ENCODE measurements around the gene PCCA.

PCCA gene

GRCh38 chr13:100480676-100481075, 391.8 kb downstream of the PCCA start:
- in situ Hi-C loops (cut with MboI; ENCODE audit: low sequenced_read_pairs): no loop called here
- Histone ChIP-seq H3K27me3 (ENCODE audit: low read depth) (no peaks in the 10 kb centered on the region), H3K4me1 (no peaks in the 10 kb centered on the region), H3K4me3 (no peak overlapping the region), H3K9me3 (no peaks in the 10 kb centered on the region), H3K36me3 (replicated peaks) (no peaks in the 10 kb centered on the region)
- DNase-seq (ENCODE audit: low spot score in 2 of 2): no peak

GRCh38 chr13:100483139-100483538, 394.2 kb downstream of the PCCA start:
- DNase-seq (ENCODE audit: low spot score in 2 of 2): no peak
- Histone ChIP-seq H3K4me1 (no peaks in the 10 kb centered on the region), H3K4me3 (no peak overlapping the region), H3K27me3 (ENCODE audit: low read depth) (no peaks in the 10 kb centered on the region), H3K9me3 (no peaks in the 10 kb centered on the region), H3K36me3 (replicated peaks) (no peaks in the 10 kb centered on the region)
- in situ Hi-C loops (cut with MboI; ENCODE audit: low sequenced_read_pairs): no loop called here

DNA sequence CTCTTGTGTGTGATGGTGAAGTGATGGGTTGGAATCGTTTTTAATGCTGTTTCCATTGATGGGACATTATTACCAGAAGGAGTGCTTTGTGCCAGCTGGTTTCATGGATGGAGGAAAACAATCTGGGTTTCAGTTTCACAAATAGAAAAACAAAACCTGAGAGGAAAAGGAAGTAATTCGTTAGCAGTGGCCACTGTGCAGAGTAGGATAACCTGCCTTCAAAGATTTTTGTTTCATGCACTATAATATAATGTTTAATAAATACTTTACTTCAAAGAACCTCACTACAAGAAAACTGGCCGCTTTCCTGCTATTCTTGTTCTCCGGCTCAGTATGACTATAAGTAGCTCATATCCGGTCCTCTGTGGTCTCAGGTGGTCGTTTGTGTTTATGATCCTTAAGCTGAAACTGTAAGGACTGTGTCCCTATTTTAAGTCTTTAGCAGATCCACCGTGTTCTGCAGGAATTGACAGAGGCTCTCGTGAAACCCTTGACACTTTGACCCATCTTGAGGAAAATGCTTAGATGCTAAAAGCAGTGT, 395.0 kb downstream of the PCCA start:
- H3K36me3 ChIP-seq (replicated peaks): no peaks in the 10 kb centered on the region
- no peak for DNase-seq (ENCODE audit: low spot score in 2 of 2)
- in situ Hi-C loops (cut with MboI; ENCODE audit: low sequenced_read_pairs): no loop called here
- no peak overlapping the region for H3K4me3 ChIP-seq
- no peaks in the 10 kb centered on the region for H3K27me3 ChIP-seq (ENCODE audit: low read depth)
- H3K9me3 ChIP-seq: no peaks in the 10 kb centered on the region
- no peaks in the 10 kb centered on the region for H3K4me1 ChIP-seq

GRCh38 chr13:100484702-100485101, 395.8 kb downstream of the PCCA start:
- no peak for DNase-seq (ENCODE audit: low spot score in 2 of 2)
- Histone ChIP-seq H3K4me3 (no peak overlapping the region), H3K27me3 (ENCODE audit: low read depth) (no peaks in the 10 kb centered on the region), H3K9me3 (no peaks in the 10 kb centered on the region), H3K4me1 (no peaks in the 10 kb centered on the region), H3K36me3 (replicated peaks) (no peaks in the 10 kb centered on the region)
- in situ Hi-C loops (cut with MboI; ENCODE audit: low sequenced_read_pairs): no loop called here

- no peaks in the 10 kb centered on the region for H3K36me3 ChIP-seq (replicated peaks)
- no peaks in the 10 kb centered on the region for H3K9me3 ChIP-seq
- no peaks in the 10 kb centered on the region for H3K27me3 ChIP-seq (ENCODE audit: low read depth)
- no peaks in the 10 kb centered on the region for H3K4me1 ChIP-seq
- DNase-seq (ENCODE audit: low spot score in 2 of 2): no peak
- in situ Hi-C loops (cut with MboI; ENCODE audit: low sequenced_read_pairs): no loop called here
- no peak overlapping the region for H3K4me3 ChIP-seq
Measured at GRCh38 chr13:100485265-100485664, 396.4 kb downstream of the PCCA start.

GRCh38 chr13:100490692-100491091, 401.8 kb downstream of the PCCA start:
- no peaks in the 10 kb centered on the region for H3K9me3 ChIP-seq
- H3K27me3 ChIP-seq (ENCODE audit: low read depth): no peaks in the 10 kb centered on the region
- in situ Hi-C loops (cut with MboI; ENCODE audit: low sequenced_read_pairs): no loop called here
- H3K4me3 ChIP-seq: no peak overlapping the region
- no peaks in the 10 kb centered on the region for H3K4me1 ChIP-seq
- peak in 1 of 2 experiments; percentile 18 for DNase-seq (ENCODE audit: low spot score in 2 of 2)
- H3K36me3 ChIP-seq (replicated peaks): no peaks in the 10 kb centered on the region

GRCh38 chr13:100491164-100491842, 402.4 kb downstream of the PCCA start:
- no peak for DNase-seq (ENCODE audit: low spot score in 2 of 2)
- H3K9me3 ChIP-seq: no peaks in the 10 kb centered on the region
- no peak overlapping the region for H3K4me3 ChIP-seq
- no peaks in the 10 kb centered on the region for H3K27me3 ChIP-seq (ENCODE audit: low read depth)
- H3K36me3 ChIP-seq (replicated peaks): no peaks in the 10 kb centered on the region
- no peaks in the 10 kb centered on the region for H3K4me1 ChIP-seq
- in situ Hi-C loops (cut with MboI; ENCODE audit: low sequenced_read_pairs): no loop called here

GRCh38 chr13:100493418-100493817, 404.5 kb downstream of the PCCA start:
- DNase-seq (ENCODE audit: low spot score in 2 of 2): no peak
- Histone ChIP-seq H3K36me3 (replicated peaks) (no peaks in the 10 kb centered on the region), H3K4me1 (no peaks in the 10 kb centered on the region), H3K27me3 (ENCODE audit: low read depth) (no peaks in the 10 kb centered on the region), H3K4me3 (no peak overlapping the region), H3K9me3 (no peaks in the 10 kb centered on the region)
- in situ Hi-C loops (cut with MboI; ENCODE audit: low sequenced_read_pairs): no loop called here

- no peaks in the 10 kb centered on the region for H3K27me3 ChIP-seq (ENCODE audit: low read depth)
- H3K9me3 ChIP-seq: no peaks in the 10 kb centered on the region
- in situ Hi-C loops (cut with MboI; ENCODE audit: low sequenced_read_pairs): no loop called here
- H3K4me3 ChIP-seq: no peak overlapping the region
- DNase-seq (ENCODE audit: low spot score in 2 of 2): no peak
- H3K36me3 ChIP-seq (replicated peaks): no peaks in the 10 kb centered on the region
- H3K4me1 ChIP-seq: no peaks in the 10 kb centered on the region
Measured at GRCh38 chr13:100495455-100495854, 406.6 kb downstream of the PCCA start.

GRCh38 chr13:100497389-100497788, 408.5 kb downstream of the PCCA start:
- in situ Hi-C loops (cut with MboI; ENCODE audit: low sequenced_read_pairs): no loop called here

GRCh38 chr13:100502446-100502845, 413.6 kb downstream of the PCCA start:
- Histone ChIP-seq H3K27me3 (ENCODE audit: low read depth) (no peaks in the 10 kb centered on the region), H3K4me1 (no peaks in the 10 kb centered on the region), H3K36me3 (replicated peaks) (no peaks in the 10 kb centered on the region), H3K9me3 (no peaks in the 10 kb centered on the region), H3K4me3 (no peak overlapping the region)
- no peak for DNase-seq (ENCODE audit: low spot score in 2 of 2)
- in situ Hi-C loops (cut with MboI; ENCODE audit: low sequenced_read_pairs): no loop called here

More at GRCh38 chr13:100497389-100497788, 408.5 kb downstream of the PCCA start:
- no peaks in the 10 kb centered on the region for H3K27me3 ChIP-seq (ENCODE audit: low read depth)
- H3K4me3 ChIP-seq: no peak overlapping the region
- no peaks in the 10 kb centered on the region for H3K36me3 ChIP-seq (replicated peaks)
- DNase-seq (ENCODE audit: low spot score in 2 of 2): no peak
- no peaks in the 10 kb centered on the region for H3K4me1 ChIP-seq
- H3K9me3 ChIP-seq: no peaks in the 10 kb centered on the region

GRCh38 chr13:100503622-100504021, 414.7 kb downstream of the PCCA start:
- no peaks in the 10 kb centered on the region for H3K4me1 ChIP-seq

DNA sequence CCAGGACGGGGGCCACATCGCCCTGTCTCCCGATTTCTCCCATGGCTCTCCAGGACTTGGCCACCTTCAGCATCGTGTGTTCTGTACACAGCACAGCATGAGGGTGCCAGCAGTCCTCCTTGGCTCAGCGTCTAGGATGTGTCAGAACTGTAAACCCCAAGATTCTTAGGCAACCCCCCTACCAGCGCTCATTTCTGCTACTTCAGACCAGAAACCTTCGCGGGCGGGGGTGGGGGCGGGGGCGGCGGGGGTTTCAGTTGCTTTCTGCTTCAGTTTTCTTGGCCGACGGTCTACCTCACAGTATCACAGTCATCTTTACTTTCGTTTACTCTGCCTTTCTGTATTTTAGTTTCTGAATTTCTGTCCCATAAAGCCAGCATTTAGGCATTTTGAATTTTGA, 417.3 kb downstream of the PCCA start:
- in situ Hi-C loops (cut with MboI; ENCODE audit: low sequenced_read_pairs): no loop called here
- no peak for DNase-seq (ENCODE audit: low spot score in 2 of 2)
- no peaks in the 10 kb centered on the region; the same call in 1 of the 2 replicates for H3K27me3 ChIP-seq (ENCODE audit: low read depth)
- no peaks in the 10 kb centered on the region for H3K36me3 ChIP-seq (replicated peaks)
- no peak overlapping the region for H3K4me3 ChIP-seq
- H3K4me1 ChIP-seq: peaks cover 13% of the 10 kb centered on the region
- no peaks in the 10 kb centered on the region for H3K9me3 ChIP-seq

More at GRCh38 chr13:100503622-100504021, 414.7 kb downstream of the PCCA start:
- H3K9me3 ChIP-seq: no peaks in the 10 kb centered on the region
- H3K36me3 ChIP-seq (replicated peaks): no peaks in the 10 kb centered on the region
- H3K4me3 ChIP-seq: no peak overlapping the region
- in situ Hi-C loops (cut with MboI; ENCODE audit: low sequenced_read_pairs): no loop called here
- no peak for DNase-seq (ENCODE audit: low spot score in 2 of 2)
- no peaks in the 10 kb centered on the region for H3K27me3 ChIP-seq (ENCODE audit: low read depth)

DNA sequence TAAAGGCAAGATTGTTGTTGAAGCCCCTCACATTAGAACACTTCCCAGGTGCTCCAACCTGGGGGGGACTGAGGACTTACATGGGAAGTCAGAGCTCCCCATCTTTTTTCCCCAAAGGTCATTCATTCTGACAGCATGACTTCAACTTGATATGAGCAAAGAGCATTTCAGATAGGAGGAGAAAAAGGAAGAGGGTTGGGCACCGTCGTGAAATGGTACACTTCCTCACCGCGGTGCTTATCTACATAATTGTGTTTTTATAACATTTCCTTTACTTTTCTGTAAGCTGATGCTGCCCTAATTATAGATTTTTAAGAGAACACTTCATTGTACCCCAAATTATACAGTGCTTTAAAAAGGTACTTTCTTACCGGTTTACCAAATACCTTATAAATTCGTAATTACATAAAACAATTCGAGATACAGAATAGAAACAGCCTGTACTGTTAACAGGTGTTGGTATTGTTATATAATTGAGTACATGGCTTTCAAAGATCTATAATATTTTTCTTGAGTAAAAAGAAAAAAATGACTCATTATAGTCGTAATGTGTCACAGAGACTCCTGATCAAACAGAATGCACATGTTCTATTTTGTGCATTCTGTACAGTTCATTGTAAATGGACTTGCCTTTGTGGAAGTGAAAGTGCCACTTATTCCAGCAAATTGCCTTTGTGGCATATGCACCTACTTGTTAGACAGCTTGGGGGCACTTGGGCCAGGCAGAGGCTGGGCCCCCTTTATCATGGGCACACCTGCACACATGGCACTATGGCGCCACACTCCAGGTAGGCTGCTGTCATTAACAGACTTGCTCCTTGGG, 417.9 kb downstream of the PCCA start:
- Histone ChIP-seq H3K27me3 (ENCODE audit: low read depth) (no peaks in the 10 kb centered on the region; the same call in 1 of the 2 replicates), H3K36me3 (replicated peaks) (no peaks in the 10 kb centered on the region), H3K4me1 (peaks cover 15% of the 10 kb centered on the region), H3K4me3 (no peak overlapping the region), H3K9me3 (no peaks in the 10 kb centered on the region)
- in situ Hi-C loops (cut with MboI; ENCODE audit: low sequenced_read_pairs): no loop called here
- DNase-seq (ENCODE audit: low spot score in 2 of 2): no peak

Measured in HAP-1 (cell line).